SU-DHL-6 (cell line): ENCODE results near the gene OR5F1.

Experiments
- CTCF ChIP-seq: fragments of 200-600 bp; sonication (generic); IDR thresholded peaks from one replicate; pipeline ENCODE4 v1.5.1; 2017; ENCODE audit warnings: antibody characterized with exemption, mild to moderate bottlenecking, low read length, moderate library complexity; ENCODE audit not compliant: insufficient read depth, poor library complexity, severe bottlenecking
- EZH2phosphoT487 ChIP-seq: fragments of 200-600 bp; sonication (generic), shearing (Covaris generic); conservative IDR thresholded peaks from 2 replicates; pipeline ENCODE4 v1.6.1; 2018; ENCODE audit warnings: mild to moderate bottlenecking, antibody characterized with exemption, low read length, moderate library complexity, mixed read lengths

DNA sequence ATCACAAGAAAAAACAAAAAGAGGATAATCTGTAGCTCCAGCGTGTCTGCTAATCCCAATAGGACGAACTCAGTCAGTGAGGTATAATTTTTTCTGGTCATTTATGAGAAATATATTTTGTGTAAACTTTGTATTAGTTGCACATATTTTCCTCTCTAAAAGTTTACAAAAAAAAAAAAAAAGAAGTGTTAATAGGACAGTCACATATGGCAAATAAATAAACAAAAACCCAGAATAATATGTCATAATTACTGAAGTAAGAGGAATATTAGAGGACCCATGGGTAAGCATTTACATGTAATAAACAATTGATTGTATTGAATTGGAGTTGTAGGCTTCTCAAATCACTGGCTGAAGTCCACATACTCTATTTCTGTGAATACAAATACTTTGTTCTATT lies at the start of gene OR5F1:
- TF ChIP-seq CTCF (no peak), EZH2phosphoT487 (no peak)
